ENCODE measurements around the gene EBF4.
"Not testable (repeated sequence)": the region's sequence is repeated elsewhere in the genome, so short reads cannot be mapped to it uniquely, and the experiment has no call there.

The EBF4 gene

DNA sequence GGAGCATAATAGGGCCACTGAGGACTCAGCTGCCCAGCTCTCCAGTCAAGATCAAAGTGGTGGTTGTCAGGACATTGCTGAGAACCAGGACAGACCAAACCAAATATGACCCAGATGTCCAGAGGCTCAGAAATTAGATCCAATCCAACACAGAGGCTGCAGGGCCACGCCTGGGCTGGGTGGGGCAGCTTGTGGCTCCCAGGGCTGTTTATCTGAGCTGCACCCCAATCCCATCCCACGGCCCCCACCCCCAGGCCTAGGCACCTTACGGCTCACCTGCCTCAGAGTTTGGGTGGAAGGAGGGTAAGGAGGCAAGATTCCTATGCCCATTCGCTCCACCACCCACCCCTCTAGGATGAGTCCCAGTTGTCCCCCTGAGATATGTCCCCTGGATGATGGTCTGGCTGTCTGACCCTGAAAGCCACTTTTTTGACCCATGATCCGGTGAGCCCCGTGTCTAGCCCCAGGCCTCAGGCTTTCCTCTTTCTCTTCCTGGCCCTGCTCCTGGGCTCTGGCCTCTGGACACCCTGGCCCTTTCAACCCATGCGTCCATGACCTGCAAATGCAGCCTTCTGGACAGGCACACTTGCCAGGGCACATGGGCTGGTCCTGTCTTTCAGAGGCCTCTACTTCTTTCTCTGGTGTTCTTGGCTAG is 67.8 kb downstream of the EBF4 start:
- DNase-seq: no peak

DNA sequence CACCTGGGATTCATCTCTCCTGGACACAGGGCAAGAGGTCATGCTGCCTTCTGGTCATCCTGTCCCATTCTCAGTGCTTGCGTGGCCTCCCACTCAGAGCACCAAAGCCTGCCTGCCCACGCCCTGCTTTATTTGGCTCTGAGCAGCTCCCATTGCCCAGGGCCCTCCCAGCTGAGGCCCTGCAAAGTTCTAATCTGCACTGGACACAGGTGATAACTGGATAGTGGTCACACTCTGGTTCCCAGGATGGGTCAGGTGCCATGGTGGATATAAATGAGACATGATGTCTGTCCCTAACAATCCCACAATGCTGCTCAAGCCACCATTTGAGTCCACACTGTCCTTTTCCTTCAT is 68.3 kb downstream of the EBF4 start:
- DNase-seq: no peak

DNA sequence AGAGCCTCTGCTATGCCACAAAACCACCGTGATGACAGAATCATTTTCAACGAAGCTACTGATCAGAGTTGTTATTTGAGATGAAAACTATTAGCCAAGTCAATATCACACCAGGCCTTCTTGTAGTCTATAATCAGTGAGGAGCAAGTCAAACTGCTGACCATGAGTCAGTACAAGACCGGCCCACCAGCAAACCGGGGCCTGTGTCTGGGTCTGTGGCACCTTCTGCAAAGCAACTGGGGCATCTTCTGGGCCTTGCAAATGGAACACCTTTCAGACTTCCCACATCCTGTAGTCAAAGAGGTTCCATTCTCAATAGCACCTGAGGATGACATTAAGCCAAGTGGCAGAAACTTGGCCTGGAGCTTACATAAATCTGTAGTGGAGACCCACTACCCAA is 69.3 kb downstream of the EBF4 start:
- DNase-seq: no peak

DNA sequence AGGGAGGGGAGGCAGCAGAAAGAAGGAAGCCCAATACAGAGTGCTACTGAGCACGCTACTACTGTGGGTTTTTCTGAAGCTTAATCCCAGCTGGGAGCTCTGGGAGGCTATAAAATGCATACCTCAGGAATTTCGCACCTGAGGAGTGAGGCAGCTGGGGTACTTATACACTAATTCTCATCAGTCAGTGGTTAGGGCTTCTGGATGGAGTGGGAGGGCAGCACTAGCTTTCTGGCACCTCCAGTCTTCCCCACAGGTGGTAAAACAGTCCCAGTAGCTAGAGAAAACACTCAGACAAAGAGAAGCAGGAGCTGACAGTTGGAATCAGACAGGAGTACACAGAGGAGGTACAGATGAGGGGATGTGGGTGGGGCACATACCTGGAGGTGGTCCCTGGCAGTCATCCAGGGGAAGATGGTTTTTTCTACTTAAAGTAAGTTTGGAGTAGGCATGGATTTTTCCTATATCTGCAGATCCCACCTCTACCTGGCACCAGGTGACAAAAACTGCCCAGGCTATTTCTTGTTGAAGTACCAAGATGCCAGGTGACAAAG is 70.1 kb downstream of the EBF4 start:
- no peak for DNase-seq

DNA sequence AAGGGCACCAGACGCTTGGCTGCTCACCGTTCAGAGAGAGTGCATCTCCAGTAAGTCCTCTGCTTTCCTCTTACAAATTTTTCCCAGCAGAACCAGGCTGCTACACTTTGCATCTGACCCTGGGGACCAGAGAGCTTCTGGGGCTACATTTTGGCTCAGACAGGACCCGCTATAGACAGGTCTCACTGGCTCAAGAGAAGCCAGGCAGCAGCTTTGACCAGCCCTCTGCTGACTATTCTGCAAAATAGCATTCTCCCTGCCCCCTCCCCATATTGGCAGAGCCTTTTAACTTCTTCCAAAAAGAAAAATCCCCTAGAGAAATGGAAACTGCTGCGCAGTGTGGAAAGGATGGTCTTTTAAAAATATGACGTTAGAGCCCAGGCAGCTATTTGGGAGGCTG is 70.6 kb downstream of the EBF4 start:
- DNase-seq: no peak

DNA sequence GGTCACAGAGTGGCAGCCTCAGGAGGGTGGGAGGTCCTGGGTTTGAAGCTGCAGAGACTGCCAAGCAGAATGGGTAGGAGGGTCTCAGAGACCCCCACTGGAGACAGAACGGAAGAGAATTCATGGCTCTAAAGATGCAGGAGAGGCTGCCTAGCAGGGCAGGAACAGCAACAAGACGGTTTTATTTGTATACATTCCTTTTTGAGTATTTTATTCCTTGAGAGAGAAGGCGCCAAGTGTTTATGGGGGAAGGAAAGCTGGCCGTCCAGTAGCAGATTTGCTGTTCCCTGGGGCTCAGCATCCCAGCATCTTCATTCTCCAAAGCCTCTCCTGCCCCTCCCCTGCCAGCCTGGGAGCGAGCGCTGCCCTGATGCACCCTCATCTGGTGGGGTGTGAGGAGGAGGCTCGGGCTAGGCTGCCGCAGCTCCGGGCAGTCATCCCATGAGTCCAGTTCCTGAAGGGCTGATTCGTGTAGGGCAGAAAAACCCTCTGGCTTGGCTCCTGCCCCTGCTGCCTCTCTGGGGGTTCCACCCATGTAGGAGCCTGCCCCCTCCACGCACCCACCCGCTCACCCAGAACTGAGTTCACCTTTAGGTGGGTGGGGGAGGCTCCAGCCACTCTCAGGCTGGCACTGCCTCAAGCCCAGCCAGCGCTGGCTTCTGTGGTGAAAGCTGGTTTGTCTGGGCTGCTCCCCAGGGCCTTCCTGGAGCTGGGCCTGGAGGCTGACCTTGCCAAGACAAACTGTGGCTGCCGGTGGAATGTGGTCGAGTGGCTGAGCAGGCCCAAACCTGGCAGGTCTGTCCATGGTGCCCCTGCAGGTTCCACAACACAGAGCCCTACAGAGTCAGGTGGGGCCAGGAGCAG is 75.4 kb downstream of the EBF4 start:
- no peak for DNase-seq

DNA sequence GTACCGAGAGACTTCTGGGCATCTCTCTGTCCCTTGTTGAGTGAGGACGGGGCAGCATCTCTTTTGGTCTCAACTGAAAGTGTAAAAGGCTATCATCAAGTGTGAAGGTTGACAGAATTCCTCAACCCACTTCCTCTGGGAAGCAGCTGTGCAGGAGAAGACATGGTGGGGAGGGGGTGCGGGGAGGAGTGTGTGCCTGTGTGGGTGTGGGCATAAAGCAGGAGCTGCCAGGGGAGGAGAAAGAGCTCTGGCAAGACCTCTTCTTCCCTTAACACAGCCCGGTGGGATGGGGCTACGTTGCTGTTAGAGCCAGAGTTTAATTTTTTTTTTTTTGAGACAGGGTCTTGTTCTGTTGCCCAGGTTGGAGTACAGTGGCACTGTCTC is 76.0 kb downstream of the EBF4 start:
- DNase-seq: no peak

DNA sequence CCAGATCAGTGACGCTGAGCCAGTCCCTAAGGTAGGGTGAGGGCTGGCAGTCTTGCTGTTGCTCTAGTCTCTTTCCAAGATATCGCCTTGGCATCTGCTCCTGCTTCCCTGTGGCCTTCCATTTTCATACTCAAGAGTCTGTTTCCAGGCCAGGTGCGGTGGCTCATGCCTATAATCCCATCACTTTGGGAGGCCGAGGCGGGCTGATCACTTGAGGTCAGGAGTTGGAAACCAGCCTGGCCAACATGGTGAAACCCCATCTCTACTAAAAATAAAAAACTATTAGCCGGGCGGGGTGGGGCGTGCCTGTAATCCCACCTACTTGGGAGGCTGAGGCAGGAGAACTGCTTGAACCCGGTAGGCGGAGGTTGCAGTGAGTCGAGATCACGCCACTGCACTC is 77.5 kb downstream of the EBF4 start:
- DNase-seq: not testable (repeated sequence)

DNA sequence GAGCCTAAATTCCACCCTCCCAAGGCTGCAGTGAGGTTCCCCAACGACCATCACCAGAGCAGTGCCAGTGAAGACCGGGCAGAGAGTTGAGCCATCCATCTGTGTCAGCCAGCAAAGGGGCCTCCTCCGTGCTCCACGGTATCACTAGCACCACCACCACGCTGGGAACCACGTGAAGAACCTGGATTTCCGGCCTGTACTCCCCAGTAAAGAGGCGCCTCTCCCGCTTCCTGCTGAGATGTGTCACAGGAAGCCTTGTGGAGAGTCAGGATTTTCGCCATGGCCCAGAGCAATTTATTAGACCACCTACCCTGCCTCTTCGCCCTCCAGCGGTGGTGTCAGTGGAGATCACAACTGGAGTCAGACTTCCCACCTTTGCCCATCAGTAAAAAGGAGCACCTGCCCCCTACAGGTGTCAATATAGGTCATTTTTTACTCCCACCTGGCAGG is 79.1 kb downstream of the EBF4 start:
- no peak for DNase-seq

DNA sequence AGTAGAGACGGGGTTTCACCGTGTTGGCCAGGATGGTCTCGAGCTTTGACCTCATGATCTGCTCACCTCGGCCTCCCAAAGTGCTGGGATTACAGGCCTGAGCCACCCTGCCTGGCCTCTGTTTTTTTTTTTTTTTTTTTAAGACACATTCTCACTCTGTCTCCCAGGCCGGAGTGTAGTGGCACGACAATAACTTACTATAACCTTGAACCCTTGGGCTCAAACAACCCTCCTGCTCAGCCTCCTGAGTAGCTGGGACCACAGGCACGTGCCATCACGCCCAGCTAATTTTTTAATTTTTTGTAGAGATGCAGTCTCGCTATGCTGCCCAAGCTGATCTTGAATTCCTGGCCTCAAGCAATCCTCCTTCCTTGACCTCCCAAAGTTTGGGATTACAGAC is 81.2 kb downstream of the EBF4 start:
- no peak for DNase-seq

DNA sequence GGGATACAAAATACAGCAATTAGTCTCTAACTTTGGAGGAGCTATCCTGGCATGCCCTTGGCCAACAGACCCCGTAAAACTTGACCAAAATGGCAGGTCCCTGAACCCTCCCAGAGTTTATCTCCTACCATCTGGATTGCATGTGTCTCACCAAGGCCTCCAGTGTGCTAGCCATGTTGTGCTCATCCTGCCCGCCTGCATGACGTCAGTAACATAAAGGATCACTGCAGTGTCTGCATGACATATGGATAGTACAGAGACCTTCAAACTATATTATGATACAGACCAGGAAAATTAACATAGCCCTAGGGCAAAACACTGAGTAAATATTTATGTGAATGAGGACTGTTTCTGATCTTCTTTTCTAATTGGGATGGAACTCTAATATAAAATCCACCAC is 82.6 kb downstream of the EBF4 start:
- DNase-seq: no peak

DNA sequence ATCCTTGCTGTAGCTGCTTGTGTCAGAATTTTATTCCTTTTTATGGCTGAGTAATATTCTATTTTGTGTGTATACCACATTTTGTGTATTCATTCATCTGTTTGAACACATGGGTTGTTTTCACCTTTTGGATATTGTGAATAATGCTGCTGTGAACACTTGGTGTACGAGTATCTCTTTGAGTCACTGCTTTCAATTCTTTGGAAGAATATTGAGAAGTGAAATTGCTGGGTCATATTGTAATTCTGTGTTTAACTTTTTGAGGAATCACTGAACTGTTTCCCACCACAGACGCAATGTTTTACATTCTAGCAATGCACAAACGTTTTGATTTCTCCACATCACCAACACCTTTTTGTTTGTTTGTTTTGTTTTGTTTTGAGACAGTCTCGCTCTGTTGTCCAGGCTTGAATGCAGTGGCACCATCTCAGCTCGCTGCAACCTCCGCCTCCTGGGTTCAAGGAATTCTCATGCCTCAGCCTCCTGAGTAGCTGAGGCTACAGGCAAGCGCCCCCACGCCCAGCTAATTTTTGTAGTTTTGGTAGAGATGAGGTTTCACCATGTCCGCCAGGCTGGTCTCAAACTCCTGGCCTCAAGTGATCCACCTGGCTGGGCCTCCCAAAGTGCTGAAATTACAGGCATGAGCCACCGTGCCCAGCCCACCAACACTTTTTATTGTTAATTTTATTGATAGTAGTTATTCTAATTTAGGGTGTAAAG is 86.2 kb downstream of the EBF4 start:
- DNase-seq: no peak

DNA sequence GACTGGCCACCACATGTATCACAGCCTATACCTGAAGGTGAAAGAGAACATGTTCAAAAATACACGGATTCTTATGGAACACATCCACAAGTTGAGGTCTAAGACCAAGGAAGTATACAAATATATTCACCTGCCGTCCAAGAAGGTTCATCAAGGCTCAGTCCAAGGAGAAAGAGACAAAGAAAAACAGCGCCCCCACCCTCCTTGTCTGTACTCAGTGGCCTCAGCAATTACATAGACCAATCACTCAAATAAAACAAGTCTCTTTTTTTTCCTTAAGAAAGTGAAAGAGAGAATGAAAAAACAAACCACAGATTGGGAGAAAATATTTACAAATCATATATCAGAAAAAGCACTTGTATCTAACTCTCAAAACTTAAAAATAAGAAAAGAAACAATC is 88.4 kb downstream of the EBF4 start:
- DNase-seq: no peak

DNA sequence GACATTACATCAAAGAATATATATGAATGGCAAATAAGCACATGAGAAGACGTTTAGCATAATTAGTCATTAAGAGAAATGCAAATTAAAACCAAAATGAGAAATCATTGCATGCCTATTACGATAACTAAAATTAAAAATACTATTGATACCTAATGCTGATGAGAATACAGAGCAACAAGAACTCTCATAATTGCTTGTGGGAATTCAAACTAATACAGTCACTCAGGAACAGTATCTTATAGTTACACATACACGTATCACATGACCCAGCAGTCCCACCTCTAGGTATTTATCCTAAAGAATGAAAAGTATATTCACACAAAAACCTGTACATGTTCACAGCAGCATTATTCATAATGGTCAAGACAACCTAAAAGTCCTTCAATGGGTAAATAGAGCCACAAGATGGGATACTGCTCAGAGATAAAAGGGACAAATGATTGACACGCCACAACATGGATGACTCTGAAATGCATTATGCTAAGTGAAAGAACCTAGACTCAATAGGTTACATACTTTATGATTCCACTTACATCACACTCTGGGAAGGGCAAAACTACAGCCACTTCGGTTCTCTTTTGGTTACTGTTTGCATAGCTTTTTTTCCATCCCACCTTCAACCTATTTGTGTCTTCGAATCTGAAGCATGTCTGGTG is 91.5 kb downstream of the EBF4 start:
- no peak for DNase-seq

DNA sequence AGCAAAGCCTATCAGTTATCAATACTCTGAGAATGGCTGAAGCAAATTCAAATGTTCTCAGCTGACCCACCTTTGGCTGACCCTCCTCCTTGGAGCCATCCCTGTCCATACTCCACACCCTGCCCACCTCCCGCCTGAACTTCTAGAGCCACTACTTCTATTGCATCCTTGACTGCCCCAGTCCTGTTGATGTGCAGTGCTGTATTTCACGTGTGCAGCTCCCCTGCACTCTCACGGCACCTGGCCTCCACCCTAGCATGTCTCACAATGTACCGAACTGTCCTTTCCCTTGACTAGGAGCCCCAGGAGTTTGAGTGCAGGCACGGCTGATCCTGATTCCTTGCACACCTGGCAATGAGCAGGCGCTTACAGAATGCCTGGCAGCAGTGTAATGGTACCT is 100.9 kb downstream of the EBF4 start:
- no peak for DNase-seq

DNA sequence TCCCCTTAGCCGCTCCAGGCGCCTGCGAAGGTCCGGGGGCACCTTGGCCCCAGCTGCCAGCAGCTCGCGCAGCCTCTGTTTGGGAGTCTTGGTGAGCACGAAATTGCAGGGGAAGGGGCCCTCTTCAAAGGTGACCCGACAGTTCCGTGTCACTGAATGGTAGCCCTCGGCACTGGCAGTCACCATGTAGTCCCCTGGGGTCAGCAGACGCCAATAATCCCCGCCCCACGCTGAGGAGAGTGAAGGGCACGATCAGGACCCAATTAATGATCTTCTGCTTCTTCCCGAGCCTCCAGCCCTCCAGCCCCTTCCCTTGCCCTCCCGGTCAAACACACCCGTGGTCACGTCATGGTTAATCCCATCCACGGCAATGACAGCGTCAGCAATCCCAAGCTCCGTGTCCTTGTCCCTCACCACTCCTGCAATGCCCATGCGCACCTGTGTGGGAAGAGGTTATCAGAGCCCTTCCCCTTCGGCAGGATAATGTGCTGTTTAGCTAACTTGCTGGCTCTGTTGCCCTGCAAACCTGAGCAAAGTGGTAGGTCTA is 101.7 kb downstream of the EBF4 start:
- no peak for DNase-seq

DNA sequence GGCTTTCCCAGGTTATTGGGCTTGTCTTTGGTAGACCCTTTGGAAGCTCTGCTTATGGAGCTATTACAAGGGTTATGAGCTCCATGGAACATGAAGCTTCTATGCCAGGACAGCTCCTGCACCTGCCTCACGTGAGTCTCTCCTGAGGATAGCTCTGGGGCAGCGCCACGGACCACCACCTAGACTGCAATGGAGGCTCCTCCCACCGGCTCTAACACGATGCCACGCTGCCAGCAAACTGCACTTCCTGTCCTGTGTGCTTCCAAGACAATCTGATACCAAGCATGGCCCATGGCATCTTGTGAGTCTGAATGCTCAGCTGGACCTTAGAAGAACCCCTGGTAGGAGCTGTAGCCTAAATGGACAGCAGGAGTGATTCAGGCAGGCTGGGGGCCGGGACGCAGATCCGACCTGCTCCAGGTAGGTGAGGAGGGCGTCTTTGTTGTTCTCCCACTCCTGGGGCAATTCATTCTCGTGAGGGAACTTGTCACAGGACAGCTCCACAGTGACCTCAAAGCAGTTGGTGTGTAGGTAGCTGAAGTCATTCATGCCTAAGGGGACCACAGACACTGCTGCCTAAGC is 102.4 kb downstream of the EBF4 start:
- DNase-seq: no peak

DNA sequence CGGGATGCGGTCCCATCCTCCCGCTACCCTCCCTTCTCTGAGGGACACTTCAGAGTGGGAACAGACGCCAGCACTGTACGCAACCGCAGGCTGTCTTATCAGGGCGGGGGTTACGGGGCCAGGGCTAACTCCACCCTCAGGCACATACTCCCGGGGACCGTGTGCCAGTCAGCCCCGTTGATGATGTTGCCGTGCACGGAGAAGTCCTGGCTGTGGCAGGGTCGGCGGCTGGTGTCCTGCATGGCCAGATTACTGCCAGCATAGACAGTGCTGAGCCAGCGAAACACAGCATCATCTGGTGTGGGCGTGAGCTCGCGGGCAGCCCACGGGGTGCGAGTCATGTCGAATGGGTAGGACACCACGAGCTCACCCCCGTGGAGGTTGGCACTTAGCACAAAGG is 102.9 kb downstream of the EBF4 start:
- no peak for DNase-seq

DNA sequence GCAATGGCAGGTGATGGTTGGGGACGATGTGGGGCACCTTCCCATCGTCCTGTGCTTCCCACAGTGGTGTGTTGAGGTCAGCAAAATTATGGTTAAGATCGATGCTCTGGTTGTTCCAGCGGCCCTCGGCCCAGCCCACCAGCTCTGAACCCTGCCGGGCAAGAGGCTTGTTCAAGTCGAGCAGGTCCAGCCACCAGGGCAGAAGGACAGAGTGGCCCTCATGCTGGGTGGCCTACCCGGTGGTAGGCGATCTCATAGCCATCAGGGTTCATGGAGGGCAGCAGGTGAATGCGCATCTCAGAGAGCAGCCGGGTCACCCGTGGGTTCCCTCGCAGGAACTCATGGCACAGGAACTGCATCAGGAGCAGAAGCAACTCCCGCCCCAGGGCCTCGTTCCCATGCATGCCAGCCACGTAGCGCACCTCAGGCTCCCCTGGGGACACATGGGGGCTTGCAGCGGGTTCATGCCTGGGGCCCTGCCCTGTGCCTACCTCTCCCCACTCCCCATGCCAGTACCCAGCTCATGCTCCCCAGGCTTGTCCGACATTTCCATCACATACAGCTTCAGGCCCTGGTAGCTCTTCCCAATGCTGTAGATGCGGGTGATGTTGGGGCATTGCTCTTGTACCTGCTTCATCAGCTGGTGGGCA is 103.6 kb downstream of the EBF4 start:
- DNase-seq: no peak

DNA sequence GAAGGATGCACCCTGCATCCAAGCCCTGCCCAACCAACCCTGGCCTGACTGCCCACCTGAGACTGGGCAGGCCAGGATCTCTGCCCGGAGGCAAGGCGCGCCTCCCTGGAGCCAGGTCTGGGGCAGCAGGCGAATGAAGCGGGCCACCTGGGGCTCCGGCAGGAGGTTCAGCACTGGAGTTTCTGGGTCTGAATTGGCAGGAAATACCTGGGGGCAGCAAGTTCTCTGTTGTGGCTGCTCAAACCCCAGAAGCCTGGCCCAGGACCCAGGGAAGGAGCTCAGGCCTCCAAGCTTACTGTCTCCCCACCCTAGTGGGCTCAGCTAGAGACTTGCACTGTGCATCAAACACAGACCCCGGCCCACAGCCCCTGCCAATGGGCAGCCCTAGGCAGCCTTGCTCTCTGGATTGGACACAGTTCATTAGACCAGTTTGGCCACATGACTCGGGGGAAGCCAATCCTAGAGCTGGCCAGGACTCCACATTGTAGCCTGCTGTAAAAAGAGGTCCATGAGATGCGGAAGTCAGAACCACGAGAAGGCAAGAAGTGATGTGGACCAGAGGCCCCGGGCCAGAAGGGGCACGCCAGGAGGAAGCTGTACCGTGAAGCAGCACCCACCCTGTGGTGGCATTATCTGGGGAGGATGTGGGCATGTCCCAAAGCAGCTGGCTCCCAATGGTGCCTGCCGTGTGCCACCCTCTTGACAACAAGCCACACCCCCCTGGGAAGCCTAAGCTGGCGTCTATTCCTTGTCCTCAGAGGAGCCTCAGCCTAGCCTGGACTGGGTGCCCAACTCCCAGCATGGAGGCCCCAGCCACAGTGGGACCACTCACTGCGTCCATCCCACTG is 104.8 kb downstream of the EBF4 start:
- DNase-seq: no peak

Measured in bone marrow (tissue), 2 donors.